Type B pancreatic cell (in vitro differentiated cells): Measurements from ENCODE around the gene CFAP68. TPM values are rescaled to one million over a fixed set of nuclear protein-coding genes. Genes with fewer than 3 reads are reported as not detected.

ENCODE experiments used
- DNase-seq: peaks from one replicate; pipeline ENCODE4 v3.0.0; 2021; ENCODE audit warnings: mixed read lengths; ENCODE audit not compliant: unreplicated experiment; ENCODE audit errors: extremely low spot score
- H3K27ac Mint-ChIP-seq: 2 replicates; pipeline ENCODE4 v1.8.0; 2021; ENCODE audit warnings: mild to moderate bottlenecking, mixed read lengths
- H3K27me3 Mint-ChIP-seq: 2 replicates; pipeline ENCODE4 v1.8.0; 2021; ENCODE audit warnings: mixed read lengths
- H3K36me3 Mint-ChIP-seq: 2 replicates; pipeline ENCODE4 v1.8.0; 2021; ENCODE audit warnings: mixed read lengths
- H3K4me1 Mint-ChIP-seq: one replicate; pipeline ENCODE4 v1.8.0; 2021; ENCODE audit warnings: mixed read lengths; ENCODE audit not compliant: unreplicated experiment
- H3K4me3 Mint-ChIP-seq: 2 replicates; pipeline ENCODE4 v1.8.0; 2021; ENCODE audit warnings: mild to moderate bottlenecking, mixed read lengths
- H3K9me3 Mint-ChIP-seq: 2 replicates; pipeline ENCODE4 v1.8.0; 2021; ENCODE audit warnings: mixed read lengths
- CTCF ChIP-seq: fragments of 200-600 bp; sonication (generic); conservative IDR thresholded peaks from 2 replicates; pipeline ENCODE4 v1.5.0; 2021; ENCODE audit warnings: antibody characterized with exemption, mild to moderate bottlenecking
- total RNA-seq: library from RNA; stranded (reverse); gene quantifications from 2 replicates; pipeline ENCODE4 v1.2.1, GENCODE V29; 2021; ENCODE audit warnings: low replicate concordance

Gene CFAP68
- total RNA-seq, 1 donor from 2014 or later = 24.0 TPM

GRCh38 chr11:111921541-111922230 is 42.3 kb downstream of the CFAP68 start:
- Mint-ChIP-seq H3K4me3 (no peak overlapping the region), H3K27ac (no peak overlapping the region), H3K27me3 (no peaks in the 10 kb centered on the region), H3K4me1 (peaks cover 47% of the 10 kb centered on the region), H3K36me3 (no peaks in the 10 kb centered on the region), H3K9me3 (no peaks in the 10 kb centered on the region)
- no peak for TF ChIP-seq CTCF
- no peak for DNase-seq

GRCh38 chr11:111922803-111923202 is 43.5 kb downstream of the CFAP68 start:
- peak overlapping the region; percentile 35 for H3K4me3 Mint-ChIP-seq
- DNase-seq = no peak
- no peak for TF ChIP-seq CTCF
- H3K4me1 Mint-ChIP-seq = peaks cover 51% of the 10 kb centered on the region
- no peaks in the 10 kb centered on the region for H3K27me3 Mint-ChIP-seq
- peak overlapping the region; percentile 79 for H3K27ac Mint-ChIP-seq
- no peaks in the 10 kb centered on the region for H3K9me3 Mint-ChIP-seq
- H3K36me3 Mint-ChIP-seq = no peaks in the 10 kb centered on the region

GRCh38 chr11:111923351-111923788 is 44.0 kb downstream of the CFAP68 start:
- peak overlapping the region; percentile 35 for H3K4me3 Mint-ChIP-seq
- H3K27ac Mint-ChIP-seq = peak overlapping the region; percentile 79
- H3K36me3 Mint-ChIP-seq = no peaks in the 10 kb centered on the region
- no peak for DNase-seq
- no peak for TF ChIP-seq CTCF
- H3K9me3 Mint-ChIP-seq = no peaks in the 10 kb centered on the region
- no peaks in the 10 kb centered on the region for H3K27me3 Mint-ChIP-seq
- peaks cover 45% of the 10 kb centered on the region for H3K4me1 Mint-ChIP-seq

GRCh38 chr11:111923951-111924350 is 44.6 kb downstream of the CFAP68 start:
- Mint-ChIP-seq H3K9me3 (no peaks in the 10 kb centered on the region), H3K27ac (peak overlapping the region; percentile 79), H3K4me1 (peaks cover 40% of the 10 kb centered on the region), H3K27me3 (no peaks in the 10 kb centered on the region), H3K4me3 (peak overlapping the region; percentile 35), H3K36me3 (no peaks in the 10 kb centered on the region)
- DNase-seq = no peak
- TF ChIP-seq CTCF = no peak

GRCh38 chr11:111925953-111926352 is 46.6 kb downstream of the CFAP68 start:
- Mint-ChIP-seq H3K27me3 (no peaks in the 10 kb centered on the region), H3K4me3 (peak overlapping the region; percentile 36), H3K36me3 (no peaks in the 10 kb centered on the region), H3K27ac (peak overlapping the region; percentile 19), H3K9me3 (no peaks in the 10 kb centered on the region), H3K4me1 (peaks cover 41% of the 10 kb centered on the region)
- no peak for DNase-seq
- no peak for TF ChIP-seq CTCF
